ENCODE measurements around the gene SCUBE1. TPM values are rescaled to one million over a fixed set of nuclear protein-coding genes. Genes with fewer than 3 reads are reported as not detected.

SCUBE1 gene
- polyA plus RNA-seq, 1 of the 3 experiments (the other 2 are of a cell fraction) = 0.56 TPM

- H3K27me3 ChIP-seq (ENCODE audit: insufficient read depth) = no peaks in the 10 kb centered on the region
- ChIA-PET CTCF (no interaction called here), POLR2A (no interaction called here)
- H3K9me2 ChIP-seq = no peaks in the 10 kb centered on the region
- H3K79me2 ChIP-seq (ENCODE audit: insufficient read depth) = peaks cover 31% of the 10 kb centered on the region
- WGBS (ENCODE audit: low lambda C conversion rate) = no CpG with 5 or more reads among the region's 75 CpGs
- peak; percentile 89 for DNase-seq
- H3K4me2 ChIP-seq = peak within 1 kb of the TSS; percentile 89
- no peak for TF ChIP-seq RAD21 (IDR thresholded peaks at IDR 0.05; ENCODE audit: low read length)
- TF ChIP-seq RFX5 (IDR thresholded peaks at IDR 0.05; ENCODE audit: low read length) = peak; percentile 65; the same call in 1 of the 2 replicates
- TF ChIP-seq MAX (IDR thresholded peaks at IDR 0.05; ENCODE audit: low read depth) = peak; percentile 76; the same call in 1 of the 2 replicates
- peak within 1 kb of the TSS; percentile 46 to 79 for H3K27ac ChIP-seq (ENCODE audit: low read depth in 2 of 2, low read length in 1 of 2)
- no peaks in the 10 kb centered on the region for H3F3A ChIP-seq (replicated peaks; ENCODE audit: insufficient read depth)
- H2AFZ ChIP-seq (ENCODE audit: low read depth) = peak within 1 kb of the TSS; percentile 79; the same call in 1 of the 2 replicates
- no peaks in the 10 kb centered on the region for H4K20me1 ChIP-seq (ENCODE audit: insufficient read depth)
- no peaks in the 10 kb centered on the region for H3K36me3 ChIP-seq (replicated peaks in 1 of 2; ENCODE audit: control insufficient read depth in 1 of 2, insufficient read depth in 2 of 2, low read length in 1 of 2)
- peak within 1 kb of the TSS; percentile 71 for H3K9ac ChIP-seq
- peaks cover 0 to 2% of the 10 kb centered on the region in 2 experiments; a peak in 1 of 4 replicates for H3K4me1 ChIP-seq (ENCODE audit: control insufficient read depth in 1 of 2, insufficient read depth in 2 of 2, low read depth in 1 of 2, low read length in 1 of 2)
- H3K4me3 ChIP-seq (ENCODE audit: low read depth in 2 of 2, low read length in 1 of 2) = peak within 1 kb of the TSS; percentile 59 to 60
- H3K9me3 ChIP-seq = no peaks in the 10 kb centered on the region
Observed at GRCh38 chr22:43151251-43152002, 191.7 kb downstream of the SCUBE1 start, which contains the start of gene TSPO. TSPO (plus strand) TSS chr22:43151559; CDS start chr22:43159239, 7,680 bp downstream.

GRCh38 chr22:43150731-43151206, 192.4 kb downstream of the SCUBE1 start:
- no CpG with 5 or more reads among the region's 15 CpGs for WGBS (ENCODE audit: low lambda C conversion rate)
- no peaks in the 10 kb centered on the region for H3K9me2 ChIP-seq
- ChIA-PET POLR2A (no interaction called here), CTCF (no interaction called here)
- H3K79me2 ChIP-seq (ENCODE audit: insufficient read depth) = peaks cover 27% of the 10 kb centered on the region
- no peak overlapping the region for H3K27ac ChIP-seq (ENCODE audit: low read depth in 2 of 2, low read length in 1 of 2)
- H3K4me1 ChIP-seq (ENCODE audit: control insufficient read depth in 1 of 2, insufficient read depth in 2 of 2, low read depth in 1 of 2, low read length in 1 of 2) = peaks cover 0 to 2% of the 10 kb centered on the region in 2 experiments; a peak in 1 of 4 replicates
- H2AFZ ChIP-seq (ENCODE audit: low read depth) = peak overlapping the region; percentile 79; the same call in 1 of the 2 replicates
- no peaks in the 10 kb centered on the region for H3K9me3 ChIP-seq
- TF ChIP-seq TAF1 (IDR thresholded peaks at IDR 0.05; ENCODE audit: borderline replicate concordance, low read depth, low read length) = no peak
- TF ChIP-seq MEF2A (IDR thresholded peaks at IDR 0.05; ENCODE audit: borderline replicate concordance, low read depth) = no peak
- no peak for TF ChIP-seq IRF3 (IDR thresholded peaks at IDR 0.05; ENCODE audit: low read depth, low read length)
- no peak for TF ChIP-seq TEAD4 (IDR thresholded peaks at IDR 0.05; ENCODE audit: borderline replicate concordance, insufficient read depth)
- H3F3A ChIP-seq (replicated peaks; ENCODE audit: insufficient read depth) = no peaks in the 10 kb centered on the region
- peak overlapping the region; percentile 89; the same call in 1 of the 2 replicates for H3K4me2 ChIP-seq
- peak overlapping the region; percentile 59 to 60; a peak in 3 of 4 replicates for H3K4me3 ChIP-seq (ENCODE audit: low read depth in 2 of 2, low read length in 1 of 2)
- peak overlapping the region; percentile 71 for H3K9ac ChIP-seq
- H4K20me1 ChIP-seq (ENCODE audit: insufficient read depth) = no peaks in the 10 kb centered on the region
- DNase-seq = no peak
- H3K36me3 ChIP-seq (replicated peaks in 1 of 2; ENCODE audit: control insufficient read depth in 1 of 2, insufficient read depth in 2 of 2, low read length in 1 of 2) = no peaks in the 10 kb centered on the region
- no peaks in the 10 kb centered on the region for H3K27me3 ChIP-seq (ENCODE audit: insufficient read depth)

GRCh38 chr22:43148581-43148980, 194.6 kb downstream of the SCUBE1 start:
- DNase-seq = no peak
- WGBS (ENCODE audit: low lambda C conversion rate) = 0% methylated on average over 1 of the region's 6 CpGs
- peaks cover 0 to 3% of the 10 kb centered on the region in 2 experiments; a peak in 1 of 4 replicates for H3K4me1 ChIP-seq (ENCODE audit: control insufficient read depth in 1 of 2, insufficient read depth in 2 of 2, low read depth in 1 of 2, low read length in 1 of 2)
- POLR2A ChIA-PET = no interaction called here
- no peaks in the 10 kb centered on the region for H3K9me2 ChIP-seq
- no peak overlapping the region for H3K4me2 ChIP-seq
- CTCF ChIA-PET = no interaction called here
- no peak overlapping the region for H2AFZ ChIP-seq (ENCODE audit: low read depth)
- no peaks in the 10 kb centered on the region for H3K36me3 ChIP-seq (replicated peaks in 1 of 2; ENCODE audit: control insufficient read depth in 1 of 2, insufficient read depth in 2 of 2, low read length in 1 of 2)
- H3K27me3 ChIP-seq (ENCODE audit: insufficient read depth) = no peaks in the 10 kb centered on the region
- no peak overlapping the region for H3K9ac ChIP-seq
- H3K4me3 ChIP-seq (ENCODE audit: low read depth in 2 of 2, low read length in 1 of 2) = no peak overlapping the region
- H3K79me2 ChIP-seq (ENCODE audit: insufficient read depth) = peaks cover 17% of the 10 kb centered on the region
- no peaks in the 10 kb centered on the region for H3K9me3 ChIP-seq
- H3K27ac ChIP-seq (ENCODE audit: low read depth in 2 of 2, low read length in 1 of 2) = no peak overlapping the region
- TF ChIP-seq JUND (IDR thresholded peaks at IDR 0.05) (no peak), NFIC (IDR thresholded peaks at IDR 0.05; ENCODE audit: borderline replicate concordance) (no peak), CHD2 (IDR thresholded peaks at IDR 0.05; ENCODE audit: low read length, partially characterized antibody) (no peak), MEF2A (IDR thresholded peaks at IDR 0.05; ENCODE audit: borderline replicate concordance, low read depth) (no peak), SIN3A (IDR thresholded peaks at IDR 0.05; ENCODE audit: borderline replicate concordance, low read depth, low read length) (no peak), PBX3 (IDR thresholded peaks at IDR 0.05) (no peak), RCOR1 (IDR thresholded peaks at IDR 0.05; ENCODE audit: low read length) (no peak)
- no peaks in the 10 kb centered on the region for H4K20me1 ChIP-seq (ENCODE audit: insufficient read depth)
- no peaks in the 10 kb centered on the region for H3F3A ChIP-seq (replicated peaks; ENCODE audit: insufficient read depth)

All from SK-N-SH (cell line).